ENCODE results near the gene ELOVL6.
A peak's percentile ranks its signal among the peaks of the same experiment; 100 is the strongest.
"Not testable (repeated sequence)": the region's sequence is repeated elsewhere in the genome, so short reads cannot be mapped to it uniquely, and the experiment has no call there.

ELOVL6 gene

DNA sequence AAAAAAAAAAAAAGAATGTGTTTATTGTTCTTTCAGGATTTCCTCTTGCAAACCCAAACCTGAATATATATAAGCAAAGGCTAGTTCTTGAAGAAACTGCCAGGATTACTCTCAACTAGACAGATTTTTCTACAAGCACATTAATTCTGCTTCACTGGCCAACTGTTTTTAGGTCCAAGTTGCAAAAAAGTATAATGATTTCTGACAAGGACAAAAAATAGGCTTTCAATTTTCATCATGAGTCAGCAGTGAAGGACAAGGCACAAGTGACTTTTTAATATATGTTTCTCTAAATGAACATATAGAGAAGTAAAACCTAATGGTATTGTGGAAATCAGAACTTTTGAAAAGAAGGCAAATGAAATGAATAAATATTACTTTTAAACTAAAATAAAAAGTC lies 73.7 kb downstream of the ELOVL6 start:
- peak; percentile 29 for DNase-seq (ENCODE audit: low spot score)

DNA sequence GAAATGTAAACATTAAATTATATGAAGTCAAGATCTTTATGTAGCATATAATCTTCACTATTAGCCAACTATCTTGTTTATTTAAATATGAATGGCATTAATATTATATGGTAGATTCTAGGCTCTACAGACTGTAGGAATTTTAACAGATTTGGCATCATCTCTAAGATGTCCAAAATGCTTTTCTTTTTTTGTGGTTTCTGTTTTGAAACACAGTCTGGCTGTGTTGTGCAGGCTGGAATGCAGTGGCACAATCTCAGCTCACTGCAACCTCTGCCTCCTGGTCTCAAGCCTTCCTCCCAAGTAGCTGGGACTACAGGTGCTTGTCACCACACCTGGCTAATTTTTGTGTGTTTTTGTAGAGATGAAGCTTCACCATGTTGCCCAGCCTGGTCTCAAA lies 76.2 kb downstream of the ELOVL6 start:
- no peak for DNase-seq (ENCODE audit: low spot score)

DNA sequence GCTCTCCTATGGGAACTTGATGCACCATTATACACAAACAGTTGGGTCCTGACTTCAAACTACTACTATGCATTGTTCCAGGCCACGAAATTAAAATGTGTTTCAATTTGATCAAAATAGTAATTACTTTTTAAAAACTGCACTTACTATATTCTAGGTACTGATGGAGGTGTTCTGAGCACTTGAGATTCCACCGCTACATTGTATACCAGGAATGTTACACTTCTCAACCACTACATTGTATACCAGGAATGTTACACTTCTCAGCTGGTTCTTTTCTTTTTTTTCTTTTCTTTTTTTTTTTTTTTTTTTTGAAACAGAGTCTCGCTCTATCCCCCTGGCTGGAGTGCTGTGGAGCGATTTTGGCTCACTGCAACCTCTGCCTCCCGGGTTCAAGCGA lies 77.9 kb downstream of the ELOVL6 start:
- no peak for DNase-seq (ENCODE audit: low spot score)

DNA sequence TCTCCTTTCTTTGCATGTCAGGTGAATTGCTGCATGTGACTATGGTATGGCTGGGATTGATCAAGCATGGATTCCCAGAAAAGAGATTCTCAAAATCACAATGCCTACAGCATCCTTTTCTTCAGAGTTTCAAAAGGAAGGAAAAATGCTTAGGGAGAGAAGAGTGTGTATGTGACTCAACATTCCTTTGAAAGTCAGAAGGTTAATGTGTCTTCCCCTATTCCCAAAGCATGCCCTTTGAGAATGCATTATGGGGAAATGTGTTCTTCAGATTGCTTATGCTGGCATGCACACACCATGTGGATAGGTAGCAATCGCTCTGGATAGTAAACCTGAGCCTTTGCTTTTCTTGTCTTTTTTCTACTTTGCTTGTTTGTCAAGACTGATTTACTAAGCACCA lies 78.5 kb downstream of the ELOVL6 start:
- no peak for DNase-seq (ENCODE audit: low spot score)

DNA sequence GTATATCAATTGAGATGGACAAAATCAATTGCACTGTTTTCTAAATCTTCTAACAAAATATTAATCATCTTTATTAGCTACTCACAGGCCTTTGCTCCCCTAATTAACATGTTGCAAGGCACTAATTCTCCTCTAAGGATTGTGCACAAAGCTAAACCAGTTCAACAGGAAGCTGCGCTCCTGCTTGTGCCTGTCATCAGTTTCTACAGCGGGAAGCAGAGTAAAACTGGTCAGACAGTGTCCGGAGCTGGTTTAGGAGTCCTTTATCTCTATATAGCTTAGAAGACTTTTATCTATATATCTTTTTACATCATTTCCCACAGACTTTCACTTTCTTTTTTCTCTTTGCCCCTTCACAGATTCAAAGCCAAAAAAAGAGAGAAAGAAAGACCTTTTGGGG lies 79.1 kb downstream of the ELOVL6 start:
- no peak for DNase-seq (ENCODE audit: low spot score)

DNA sequence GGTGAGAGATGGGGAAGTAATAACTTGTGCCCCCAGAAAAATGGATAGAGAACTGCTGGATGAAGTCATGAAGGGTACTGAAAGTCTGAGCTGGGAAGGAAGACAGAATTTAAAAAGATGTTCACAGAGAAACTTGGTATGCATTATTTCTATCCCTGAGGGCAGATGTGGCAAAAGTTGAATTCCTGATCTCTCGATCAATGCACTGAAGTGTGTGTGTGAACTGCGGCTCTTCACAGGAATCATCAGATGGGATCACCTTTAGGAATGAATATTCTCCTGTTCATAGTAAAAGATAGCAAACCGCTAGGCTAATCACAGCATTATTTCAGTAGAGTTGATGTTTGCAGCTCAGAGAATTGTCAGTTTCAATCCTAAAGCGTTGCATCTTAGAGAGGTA lies 86.4 kb downstream of the ELOVL6 start:
- no peak for DNase-seq (ENCODE audit: low spot score)

DNA sequence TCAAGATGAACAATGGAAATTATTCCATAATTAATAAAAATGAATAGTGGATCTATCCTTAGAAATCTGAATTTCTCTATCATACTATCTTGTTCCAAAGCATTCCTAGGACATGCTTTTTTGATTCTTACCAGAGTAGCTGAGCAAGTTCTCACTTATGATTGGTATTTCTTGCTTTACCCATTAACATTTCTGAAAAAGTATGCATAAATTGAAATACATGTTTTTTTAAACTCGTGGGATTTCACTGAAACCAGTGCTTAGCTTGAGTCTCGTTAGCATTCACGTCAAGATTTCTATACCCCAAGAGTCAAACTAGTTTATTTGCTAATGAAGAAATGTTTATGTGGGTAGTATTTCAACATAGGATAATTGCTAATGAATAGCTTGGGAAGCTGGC lies 89.0 kb downstream of the ELOVL6 start:
- no peak for DNase-seq (ENCODE audit: low spot score)

DNA sequence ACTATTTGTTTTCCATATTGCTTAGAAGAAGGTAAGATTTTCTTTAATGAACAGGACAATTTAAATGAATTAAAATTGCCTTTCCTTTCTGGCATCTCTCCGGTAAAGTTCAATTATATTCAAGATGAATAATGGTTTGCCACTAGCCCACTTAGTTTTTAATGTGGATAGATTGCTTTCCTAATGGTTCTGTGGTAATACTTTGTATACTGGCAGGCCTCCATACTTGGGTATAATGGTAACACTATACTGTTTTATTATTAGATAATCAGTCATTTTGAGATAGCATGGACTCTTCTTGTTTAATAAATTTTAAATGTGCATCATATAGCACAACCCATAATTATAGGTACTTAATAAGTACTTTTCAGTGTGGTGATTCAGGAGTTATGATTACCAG lies 89.5 kb downstream of the ELOVL6 start:
- no peak for DNase-seq (ENCODE audit: low spot score)

DNA sequence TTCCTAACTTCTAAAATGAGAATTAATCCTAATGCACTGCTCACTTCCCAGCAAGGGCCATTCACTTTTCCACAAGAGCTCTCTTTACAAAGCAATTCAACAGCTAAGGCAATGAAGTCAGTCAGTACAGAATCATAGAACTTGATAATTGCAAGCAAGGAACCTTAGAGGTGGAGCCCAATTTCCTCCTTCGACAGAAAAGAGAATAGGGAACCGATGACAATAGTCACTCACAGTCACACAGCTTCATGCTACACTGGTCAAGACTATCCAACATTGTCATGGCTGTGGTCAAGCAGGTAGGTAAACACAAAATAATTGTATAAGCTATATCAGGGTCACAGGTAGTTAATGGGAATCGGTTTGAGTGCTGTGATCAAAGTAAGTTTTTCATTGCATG lies 90.0 kb downstream of the ELOVL6 start:
- DNase-seq (ENCODE audit: low spot score) = no peak

DNA sequence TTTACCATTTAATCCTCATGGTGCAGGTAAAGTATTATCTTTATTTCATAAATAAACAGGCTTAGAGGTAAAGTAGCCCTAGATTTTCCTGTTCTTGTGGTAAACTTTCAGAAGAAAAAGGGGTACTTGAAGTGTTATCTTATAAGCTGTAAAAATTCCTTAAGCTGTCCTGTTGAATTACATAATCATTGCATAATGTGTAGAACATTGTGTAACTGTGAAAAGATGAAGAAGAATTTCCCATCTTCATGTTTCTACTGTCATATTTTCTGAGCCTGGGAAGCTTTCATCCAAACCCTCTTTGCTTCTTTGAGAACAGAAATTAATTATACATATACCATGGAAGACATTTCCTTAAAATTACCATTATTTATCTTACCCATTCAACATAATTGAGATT lies 90.5 kb downstream of the ELOVL6 start:
- DNase-seq (ENCODE audit: low spot score) = no peak

DNA sequence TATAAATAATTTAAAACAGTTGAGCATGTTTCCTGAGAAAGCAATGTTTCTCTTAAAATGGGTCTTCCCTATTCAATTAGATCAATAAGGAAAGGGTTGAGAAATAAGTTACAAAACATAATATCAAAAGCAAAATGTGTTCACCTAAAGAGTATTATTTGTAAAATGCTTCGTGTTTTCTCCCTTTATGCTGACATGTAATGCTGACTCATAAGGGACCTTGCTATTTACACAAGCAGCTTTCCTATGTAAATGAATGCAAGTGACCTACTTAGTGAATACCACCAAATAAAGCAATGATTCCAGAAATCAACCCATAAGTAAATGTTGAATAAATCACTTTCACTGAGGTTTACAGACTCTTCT lies 91.5 kb downstream of the ELOVL6 start:
- DNase-seq (ENCODE audit: low spot score) = no peak

DNA sequence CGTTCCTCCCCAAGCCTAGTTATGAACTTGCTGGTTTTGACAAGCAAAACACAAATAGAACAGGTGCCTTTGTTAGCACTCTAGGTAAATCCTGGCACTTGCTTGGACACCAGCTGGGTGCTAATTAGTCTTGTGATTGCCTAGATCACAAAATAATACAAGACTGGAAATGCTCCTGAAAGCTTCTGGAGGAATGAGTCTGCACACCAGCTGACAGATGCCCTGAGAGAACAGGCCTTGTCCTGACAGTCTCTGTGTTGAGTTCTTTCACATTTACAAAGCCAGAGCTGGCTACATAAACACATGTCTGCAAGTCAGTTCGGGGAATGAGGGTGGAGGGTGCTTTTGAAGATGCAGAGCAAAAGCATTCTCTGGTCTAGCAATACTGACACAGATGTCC lies 93.8 kb downstream of the ELOVL6 start:
- peak; percentile 88 for DNase-seq (ENCODE audit: low spot score)

DNA sequence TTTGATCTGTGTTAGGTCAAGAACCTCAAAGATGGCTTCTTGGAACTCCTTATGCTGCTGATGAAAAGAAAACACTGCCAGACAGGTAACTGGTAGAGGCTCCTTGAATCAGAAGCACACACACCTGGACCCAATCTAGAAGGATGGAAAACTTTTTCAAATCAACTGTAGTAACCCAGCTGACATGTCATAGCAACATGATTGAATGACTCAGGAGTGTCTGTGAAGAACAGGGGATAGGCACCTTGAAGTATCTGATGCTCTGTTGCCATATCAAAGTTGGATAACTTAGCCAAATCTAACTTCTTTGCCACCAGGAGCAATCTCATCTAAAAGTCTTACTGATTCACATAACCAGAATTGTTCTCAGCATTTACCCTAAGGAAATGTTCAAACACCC lies 98.8 kb downstream of the ELOVL6 start:
- no peak for DNase-seq (ENCODE audit: low spot score)

DNA sequence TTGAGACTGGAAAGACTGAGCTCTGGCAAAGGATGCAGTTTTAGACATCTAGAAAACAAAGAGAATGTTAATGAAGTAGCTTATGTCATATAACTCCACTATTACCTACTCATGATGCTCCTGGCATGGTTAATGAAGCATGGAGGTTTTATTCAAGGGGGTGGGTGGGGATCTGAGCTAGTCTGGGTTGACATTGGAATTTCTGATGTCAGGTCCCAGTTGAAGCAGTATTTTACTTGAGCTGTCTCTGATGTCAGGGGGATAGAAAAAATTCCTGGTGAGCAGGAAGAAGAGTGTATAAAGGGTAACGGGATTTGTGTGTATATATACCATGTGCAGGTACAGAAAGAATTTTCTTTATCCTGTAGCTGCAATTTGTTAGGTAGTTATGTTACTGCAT lies 102.0 kb downstream of the ELOVL6 start:
- DNase-seq (ENCODE audit: low spot score) = no peak

DNA sequence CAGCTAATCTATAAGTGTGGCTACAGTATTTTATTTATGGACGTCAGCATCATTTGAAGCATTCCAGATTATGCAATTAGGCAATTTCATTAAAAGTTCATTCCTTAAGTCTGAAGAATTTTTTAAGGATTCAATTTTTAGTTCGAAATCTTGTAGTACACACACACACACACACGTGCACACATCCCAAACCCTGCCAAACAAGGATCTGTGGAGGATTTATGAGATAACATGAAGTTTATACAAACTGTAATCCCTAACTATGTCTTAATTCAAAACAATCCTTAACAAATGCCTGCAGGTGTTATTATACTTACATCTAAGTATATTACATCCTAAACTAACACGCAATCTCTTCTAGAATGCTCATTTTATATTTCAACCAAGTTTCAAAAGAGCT lies 105.8 kb downstream of the ELOVL6 start:
- no peak for DNase-seq (ENCODE audit: low spot score)

DNA sequence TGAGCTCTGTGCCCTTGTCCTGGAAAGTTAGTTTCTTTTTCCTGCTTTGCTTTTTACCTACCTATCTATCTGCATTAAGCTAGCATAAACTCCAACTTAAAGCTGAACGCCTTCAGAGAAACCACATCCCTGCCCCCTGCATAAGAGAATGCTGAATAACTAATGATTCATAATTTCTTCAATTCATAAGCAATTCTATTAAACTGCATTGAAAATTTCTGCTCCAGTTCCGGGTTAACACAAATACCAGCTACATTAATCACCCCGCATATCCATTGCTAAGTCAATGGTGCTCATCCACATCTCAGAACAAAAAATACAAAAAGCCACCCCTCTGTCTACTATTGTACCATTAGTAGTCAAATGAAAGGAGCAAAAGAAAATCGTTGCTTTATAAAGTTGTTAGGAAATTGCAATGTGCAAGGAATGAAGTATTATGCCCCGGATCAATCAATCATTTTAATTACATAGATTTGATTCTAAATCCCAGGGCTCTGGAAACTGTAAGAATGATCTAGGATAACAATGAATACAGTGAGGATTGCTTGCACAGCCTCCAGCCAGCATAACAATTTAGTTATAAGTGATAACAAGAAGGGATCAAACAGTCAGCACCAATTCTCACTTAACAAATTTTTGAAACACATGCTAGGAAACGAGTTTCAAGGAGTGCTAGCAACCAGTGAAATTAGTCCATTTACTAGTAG lies 106.8 kb downstream of the ELOVL6 start:
- DNase-seq (ENCODE audit: low spot score) = no peak

DNA sequence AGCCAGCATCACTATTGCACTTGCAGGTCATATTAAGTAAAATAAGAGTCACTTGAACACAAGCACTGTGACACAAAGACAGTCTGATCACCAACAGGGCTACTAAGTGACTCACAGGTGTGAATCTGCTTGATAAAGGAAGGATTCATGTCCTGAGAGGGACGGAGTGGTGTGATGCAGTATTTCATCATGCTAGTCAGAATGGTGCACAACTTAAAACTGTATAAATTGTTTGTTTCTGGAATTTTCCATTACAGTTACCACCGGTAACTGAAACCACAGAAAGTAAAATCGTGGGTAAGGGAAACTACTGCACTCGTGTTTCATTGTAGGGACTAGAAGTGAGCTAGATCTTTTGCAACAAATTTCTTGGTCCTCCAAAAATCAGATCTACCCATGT lies 109.7 kb downstream of the ELOVL6 start:
- DNase-seq (ENCODE audit: low spot score) = no peak

DNA sequence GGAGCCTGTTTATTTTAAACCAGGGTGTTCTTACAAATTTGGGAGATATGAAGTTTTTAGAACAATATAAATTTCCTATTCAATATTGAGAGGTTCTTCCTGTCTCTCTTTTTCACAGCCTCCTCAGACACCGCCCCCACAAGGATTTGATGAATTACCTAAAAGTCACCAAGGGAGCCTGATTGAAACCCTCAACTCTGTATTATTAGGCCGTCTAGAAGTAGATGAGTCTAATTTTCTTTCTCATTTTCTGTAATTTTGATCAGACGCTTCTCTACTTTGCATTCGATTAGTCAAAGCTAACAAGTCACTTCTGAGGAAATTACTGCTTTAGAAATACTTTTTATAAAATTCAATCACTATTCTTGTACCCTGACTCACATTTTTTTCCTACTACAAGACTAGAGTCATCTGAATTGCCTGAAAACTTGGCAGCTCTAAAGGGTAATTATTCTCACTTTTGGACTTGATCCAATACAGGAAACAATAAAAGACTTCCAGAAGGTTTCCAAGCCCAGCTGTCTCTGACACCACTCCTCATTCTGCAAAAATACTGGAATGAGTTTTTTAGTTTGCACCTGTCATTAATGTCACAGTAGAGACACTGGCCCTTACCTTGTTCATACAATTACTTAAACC lies 111.2 kb downstream of the ELOVL6 start:
- DNase-seq (ENCODE audit: low spot score) = peak; percentile 88

DNA sequence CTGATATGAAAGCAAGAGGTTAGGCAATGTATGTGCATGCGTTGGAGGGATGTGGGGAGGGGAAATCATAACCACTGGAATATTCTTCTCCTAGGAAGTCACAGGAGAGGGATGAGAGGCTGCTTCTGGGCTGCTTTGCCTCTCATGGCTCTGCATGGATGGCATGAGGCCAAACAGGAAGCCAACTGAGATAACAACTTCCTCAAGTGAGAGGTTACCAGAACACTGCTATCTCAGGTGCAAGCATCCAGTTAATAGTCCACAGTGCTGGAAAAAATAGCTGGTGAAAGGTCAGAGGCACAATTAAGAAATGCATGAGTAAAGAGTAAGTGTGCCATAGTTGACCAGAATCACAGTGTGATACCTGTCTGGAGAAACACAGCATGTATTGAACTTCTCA lies 113.3 kb downstream of the ELOVL6 start:
- no peak for DNase-seq (ENCODE audit: low spot score)

DNA sequence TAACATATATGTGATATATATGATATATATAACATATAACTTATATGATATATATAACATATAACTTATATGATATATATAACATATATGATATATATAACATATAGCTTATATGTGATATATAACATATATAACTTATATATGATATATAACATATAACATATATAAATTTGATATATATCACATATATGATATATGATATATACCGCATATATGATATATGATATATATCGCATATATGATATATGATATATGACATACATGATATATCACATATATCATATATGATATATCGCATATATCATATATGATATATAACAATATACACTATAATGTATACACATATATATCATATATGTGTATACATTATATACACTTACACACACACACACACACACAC lies 114.3 kb downstream of the ELOVL6 start:
- DNase-seq (ENCODE audit: low spot score) = no peak

DNA sequence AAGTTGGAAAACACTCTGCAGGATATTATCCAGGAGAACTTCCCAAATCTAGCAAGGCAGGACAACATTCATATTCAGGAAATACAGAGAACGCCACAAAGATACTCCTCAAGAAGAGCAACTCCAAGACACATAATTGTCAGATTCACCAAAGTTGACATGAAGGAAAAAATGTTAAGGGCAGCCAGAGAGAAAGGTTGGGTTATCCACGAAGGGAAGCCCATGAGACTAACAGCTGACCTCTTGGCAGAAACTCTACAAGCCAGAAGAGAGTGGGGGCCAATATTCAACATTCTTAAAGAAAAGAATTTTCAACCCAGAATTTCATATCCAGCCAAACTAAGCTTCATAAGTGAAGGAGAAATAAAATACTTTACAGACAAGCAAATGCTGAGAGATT lies 120.3 kb downstream of the ELOVL6 start:
- DNase-seq (ENCODE audit: low spot score) = not testable (repeated sequence)

DNA sequence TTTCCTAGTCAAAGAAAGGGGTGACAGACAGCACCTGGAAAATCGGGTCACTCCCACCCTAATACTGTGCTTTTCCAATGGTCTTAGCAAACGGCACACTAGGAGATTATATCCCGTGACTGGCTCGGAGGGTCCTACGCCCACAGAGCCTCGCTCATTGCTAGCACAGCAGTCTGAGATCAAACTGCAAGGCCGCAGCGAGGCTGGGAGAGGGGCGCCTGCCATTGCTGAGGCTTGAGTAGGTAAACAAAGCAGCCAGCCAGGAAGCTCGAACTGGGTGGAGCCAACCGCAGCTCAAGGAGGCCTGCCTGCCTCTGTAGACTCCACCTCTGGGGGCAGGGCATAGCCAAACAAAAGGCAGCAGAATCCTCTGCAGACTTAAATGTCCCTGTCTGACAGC lies 121.6 kb downstream of the ELOVL6 start:
- DNase-seq (ENCODE audit: low spot score) = not testable (repeated sequence)

DNA sequence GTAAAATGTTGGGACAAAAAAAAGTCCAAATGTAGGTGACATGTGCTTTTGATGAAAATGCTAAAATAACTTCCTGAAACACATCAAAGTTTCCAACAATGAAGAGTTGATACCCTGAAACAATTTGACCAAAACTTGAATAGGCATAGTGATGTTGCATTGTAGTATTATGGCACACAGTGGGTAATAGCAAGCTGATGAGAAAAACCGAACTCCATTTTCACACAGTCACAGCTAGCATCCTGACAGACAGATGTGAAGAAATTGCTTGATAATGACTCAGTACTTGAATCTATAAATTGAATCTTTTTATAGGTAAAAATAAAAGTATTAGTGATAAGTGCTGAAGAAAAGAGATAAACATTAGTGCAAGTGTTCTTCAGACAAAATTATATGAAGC lies 122.5 kb downstream of the ELOVL6 start:
- DNase-seq (ENCODE audit: low spot score) = no peak

DNA sequence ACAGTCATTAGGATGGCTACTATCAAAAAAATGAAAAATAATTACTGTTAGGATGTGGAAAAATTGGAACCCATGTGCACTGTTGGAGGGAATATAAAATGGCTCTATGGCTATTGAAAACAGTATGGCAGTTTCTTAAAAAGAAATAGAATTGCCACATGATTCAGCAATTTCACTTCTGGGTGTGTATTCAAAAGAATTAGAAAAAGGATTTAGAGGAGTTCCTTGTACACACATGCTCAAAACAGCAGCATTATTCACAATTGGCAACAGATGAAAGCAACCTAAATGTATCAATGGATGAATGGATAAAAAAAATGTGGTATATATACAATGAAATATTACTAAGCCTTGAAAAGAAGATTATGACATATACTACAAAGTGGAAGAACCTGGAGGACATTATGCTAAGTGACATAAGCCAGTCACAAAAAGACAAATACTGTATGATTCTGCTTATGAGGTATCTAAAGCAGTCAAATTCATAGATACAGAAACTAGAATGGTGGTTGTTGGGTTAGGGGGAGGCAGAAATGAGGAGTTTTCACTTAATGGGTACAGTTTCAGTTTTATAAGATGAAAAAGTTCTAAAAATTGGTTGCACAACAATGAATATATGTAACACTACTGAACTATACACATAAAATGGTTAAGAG lies 123.2 kb downstream of the ELOVL6 start:
- no peak for DNase-seq (ENCODE audit: low spot score)
